T follicular helper cell (primary cell): ENCODE results near the gene ZNF609.
"Not testable (repeated sequence)": the region's sequence is repeated elsewhere in the genome, so short reads cannot be mapped to it uniquely, and the experiment has no call there.

Experiments
- DNase-seq: peaks from one replicate; pipeline ENCODE4 v3.0.0-alpha.2; 2020; ENCODE audit warnings: low read depth

ZNF609 gene

DNA sequence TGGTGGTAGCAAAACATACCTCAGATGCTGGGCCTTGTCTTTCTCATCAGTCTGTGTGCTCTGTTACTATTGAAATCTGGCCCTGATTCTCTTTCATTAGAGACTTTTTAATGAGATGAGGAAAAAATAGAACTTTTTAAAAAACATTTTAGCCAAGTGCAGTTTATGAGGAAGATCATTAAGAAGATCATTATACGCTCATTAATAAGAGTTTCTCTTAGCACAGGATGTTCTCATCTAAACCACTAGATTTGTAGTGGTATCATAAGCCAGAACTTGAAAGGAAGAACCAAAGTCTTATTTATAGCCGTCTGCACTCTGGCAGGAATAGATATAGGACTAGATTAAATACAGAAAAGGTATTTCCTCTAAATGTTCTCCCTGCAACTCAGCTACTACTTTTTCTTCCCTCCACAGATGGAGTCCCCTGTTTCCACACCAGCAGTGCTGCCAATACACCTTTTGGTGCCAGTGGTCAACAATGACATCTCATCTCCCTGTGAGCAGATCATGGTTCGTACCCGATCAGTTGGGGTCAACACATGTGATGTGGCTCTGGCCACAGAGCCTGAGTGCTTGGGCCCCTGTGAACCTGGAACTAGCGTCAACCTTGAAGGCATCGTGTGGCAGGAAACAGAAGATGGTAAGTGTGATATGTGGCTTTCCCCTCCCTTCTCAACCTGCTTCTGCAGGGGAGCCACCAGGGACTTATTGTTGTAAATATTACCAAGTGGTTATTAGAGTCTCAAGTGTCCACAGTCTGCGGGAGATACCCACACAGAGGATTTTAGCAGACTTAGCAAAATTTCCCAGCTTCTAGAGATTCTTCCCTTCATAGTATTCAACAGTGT, 162.3 kb downstream of the ZNF609 start:
- DNase-seq = peak; percentile 34

DNA sequence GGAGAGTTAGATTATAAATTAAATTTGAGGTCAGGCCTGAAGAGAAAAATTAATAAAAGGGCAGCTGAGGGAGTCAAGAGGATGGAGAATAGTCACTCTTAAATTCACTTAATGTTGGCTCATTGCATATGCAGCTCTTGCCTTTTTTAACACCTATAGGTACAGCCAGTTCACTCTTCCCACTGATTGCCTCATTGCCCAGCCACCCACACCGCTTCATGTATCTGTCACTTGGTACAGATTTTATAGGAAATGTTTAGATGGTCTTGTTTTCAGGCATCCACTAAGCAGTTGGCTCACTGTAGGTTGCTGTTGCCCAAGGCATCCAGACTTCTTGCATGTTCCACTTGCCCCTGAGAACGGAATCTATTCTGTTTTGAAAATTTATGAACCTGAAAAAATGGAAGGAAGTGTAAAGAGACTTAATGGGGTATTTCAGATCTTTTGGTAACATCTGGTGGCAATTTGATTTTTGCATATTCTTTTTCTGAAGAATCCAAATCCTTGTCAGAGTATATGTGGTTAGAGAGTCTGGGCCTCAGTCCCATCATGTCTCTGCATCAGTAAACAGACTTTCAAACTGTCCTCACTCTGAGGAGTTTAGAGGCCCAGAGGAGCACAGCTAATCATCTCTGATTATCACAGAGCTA, 163.1 kb downstream of the ZNF609 start:
- DNase-seq = no peak

GRCh38 chr15:64624242-64624641, 163.9 kb downstream of the ZNF609 start:
- DNase-seq = no peak

DNA sequence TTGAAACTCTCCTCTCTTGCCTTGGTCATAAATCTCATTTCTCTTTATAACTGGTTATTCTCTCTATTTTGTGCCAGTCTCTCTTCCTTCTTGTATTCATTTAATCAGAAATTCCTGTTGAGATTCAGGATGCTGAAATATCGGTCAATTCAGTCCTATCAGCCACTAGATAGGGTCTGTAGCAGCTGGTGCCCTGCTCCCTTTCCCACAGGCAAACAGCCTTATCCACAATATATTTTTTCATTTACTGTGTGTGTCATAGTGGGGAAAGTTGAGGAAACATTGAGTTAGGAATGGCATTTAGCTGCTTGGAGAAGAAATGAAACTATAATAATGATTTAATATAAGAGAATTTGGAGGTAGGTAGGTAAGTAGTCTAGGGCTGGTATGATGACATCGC, 168.7 kb downstream of the ZNF609 start:
- no peak for DNase-seq

DNA sequence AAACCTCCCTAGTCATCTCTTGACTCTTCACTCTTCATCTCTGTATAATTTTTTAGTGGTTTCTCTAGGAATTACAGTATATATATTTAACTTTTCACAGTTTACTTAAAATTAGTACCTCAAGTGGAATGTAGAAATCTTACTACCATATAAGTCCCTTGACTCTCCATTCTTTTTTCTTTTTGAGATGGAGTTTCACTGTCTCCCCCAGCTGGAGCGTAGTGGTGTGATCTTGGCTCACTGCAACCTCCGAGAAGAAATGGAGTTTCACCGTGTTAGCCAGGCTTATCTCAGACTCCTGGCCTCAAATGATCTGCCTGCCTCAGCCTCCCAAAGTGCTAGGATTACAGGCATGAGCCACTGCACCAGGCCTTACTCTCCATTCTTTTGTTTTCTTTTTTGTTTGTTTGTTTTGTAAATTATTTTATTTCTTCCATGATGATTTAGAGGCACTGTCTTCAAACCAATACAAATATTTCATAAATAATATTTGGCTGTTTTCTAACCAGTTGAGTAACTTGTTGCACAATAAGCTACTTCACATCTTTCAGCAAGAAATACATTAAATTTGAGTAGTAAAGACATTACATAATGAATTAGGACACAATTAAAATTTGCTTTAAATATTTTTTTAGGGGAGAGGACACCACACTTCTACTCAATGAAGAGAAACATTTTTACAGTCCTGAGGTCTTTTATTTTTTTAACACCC, 170.2 kb downstream of the ZNF609 start:
- DNase-seq = no peak

DNA sequence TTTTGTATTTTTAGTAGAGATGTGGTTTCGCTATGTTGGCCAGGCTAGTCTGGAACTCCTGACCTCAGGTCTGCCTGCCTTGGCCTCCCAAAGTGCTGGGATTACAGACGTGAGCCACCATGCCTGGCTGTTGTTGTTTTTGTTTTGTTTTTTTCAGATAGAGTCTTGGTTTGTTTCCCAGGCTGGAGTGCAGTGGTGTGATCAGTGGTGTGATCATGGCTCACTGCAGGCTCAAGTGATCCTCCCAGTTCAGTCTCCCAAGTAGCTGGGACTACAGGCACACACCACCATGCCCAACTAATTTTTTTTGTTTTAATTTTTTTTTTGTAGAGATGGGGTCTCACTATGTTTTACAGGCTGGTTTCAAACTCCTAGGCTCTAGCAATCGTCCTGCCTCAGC, 172.3 kb downstream of the ZNF609 start:
- DNase-seq = not testable (repeated sequence)

GRCh38 chr15:64633332-64633731, 173.0 kb downstream of the ZNF609 start:
- no peak for DNase-seq

GRCh38 chr15:64634027-64634426, 173.6 kb downstream of the ZNF609 start:
- no peak for DNase-seq

DNA sequence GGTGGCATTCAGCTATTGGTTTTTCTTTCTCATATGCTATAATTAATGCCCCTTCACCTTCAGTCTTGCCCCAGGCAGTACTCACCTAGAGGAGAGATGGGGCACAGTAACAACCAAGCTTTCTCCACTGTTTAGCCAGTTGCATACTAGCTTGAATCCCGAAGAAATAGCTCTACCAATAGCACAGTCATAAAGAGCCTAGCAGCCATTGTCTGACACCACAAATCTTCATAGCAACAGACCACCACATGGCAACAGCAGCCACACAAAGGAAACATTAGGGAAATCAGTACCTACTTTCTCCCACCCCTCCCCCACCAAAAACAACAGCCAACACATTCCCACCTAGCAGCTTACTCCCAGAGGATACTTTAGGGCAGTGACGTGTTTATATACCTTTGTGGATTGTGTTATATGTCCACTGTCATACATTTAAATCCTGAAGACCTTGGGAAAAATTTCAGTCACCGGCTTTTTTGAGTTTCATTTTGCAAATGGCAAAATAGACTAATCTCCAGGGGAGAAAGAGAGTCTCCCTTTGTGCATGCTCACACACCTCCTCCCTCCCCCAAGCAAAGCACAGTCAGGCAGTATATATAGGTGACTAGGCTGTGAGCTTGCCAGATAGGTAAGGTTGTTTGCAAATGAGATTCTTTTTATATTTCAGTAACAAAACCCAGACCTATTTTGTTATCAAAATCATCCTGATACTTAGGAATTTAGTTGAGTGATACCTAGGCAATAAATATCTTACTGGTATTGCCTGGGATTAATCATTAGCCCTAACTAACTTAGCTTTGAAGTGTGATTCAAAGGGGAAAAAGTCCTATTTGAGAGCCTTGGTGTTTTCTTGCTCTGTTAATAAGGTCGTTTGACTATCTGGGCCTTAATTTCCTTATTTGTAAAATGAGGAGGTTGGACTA, 174.5 kb downstream of the ZNF609 start:
- no peak for DNase-seq

- no peak for DNase-seq
These were observed 175.4 kb downstream of the ZNF609 start for GRCh38 chr15:64635499-64636495.

GRCh38 chr15:64636556-64636955, 176.2 kb downstream of the ZNF609 start:
- DNase-seq = no peak

- DNase-seq = no peak
These were observed 177.0 kb downstream of the ZNF609 start for GRCh38 chr15:64637412-64637811.

- not testable (repeated sequence) for DNase-seq
These were observed 179.4 kb downstream of the ZNF609 start for GRCh38 chr15:64639744-64640143.

DNA sequence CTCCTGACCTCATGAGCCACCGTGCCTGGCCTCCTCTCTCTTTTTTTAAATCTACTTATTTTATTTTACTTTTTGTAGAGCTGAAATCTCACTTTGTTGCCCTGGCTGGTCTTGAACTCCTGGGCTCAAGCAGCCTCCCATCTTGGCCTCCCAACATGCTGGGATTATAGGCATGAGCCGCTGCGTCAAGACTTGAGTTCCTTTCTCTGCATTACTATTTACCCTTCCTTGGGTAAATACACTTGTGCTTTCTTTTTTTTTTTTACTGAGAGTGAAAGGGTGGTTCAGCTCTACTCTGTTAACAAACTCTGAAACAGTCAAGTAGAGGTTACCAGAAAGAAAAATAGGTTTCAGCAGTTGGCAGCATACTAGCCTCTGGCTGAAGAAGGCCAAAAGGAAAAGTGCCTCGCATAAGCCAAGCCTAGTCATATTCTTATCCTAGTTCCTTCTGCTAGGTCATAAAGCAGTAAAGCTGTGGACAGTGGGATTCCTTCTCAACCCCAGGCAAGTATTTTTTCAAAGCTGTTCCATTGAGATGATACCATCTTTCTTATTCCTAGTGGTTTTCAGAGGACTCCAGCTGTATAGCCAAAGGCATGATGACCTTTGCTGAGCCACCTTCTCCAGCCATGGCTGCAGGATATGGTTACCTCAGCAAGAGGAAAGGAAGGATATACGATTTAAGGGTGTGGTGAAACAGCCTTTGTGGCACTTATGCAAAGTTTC, 179.9 kb downstream of the ZNF609 start:
- DNase-seq = no peak

DNA sequence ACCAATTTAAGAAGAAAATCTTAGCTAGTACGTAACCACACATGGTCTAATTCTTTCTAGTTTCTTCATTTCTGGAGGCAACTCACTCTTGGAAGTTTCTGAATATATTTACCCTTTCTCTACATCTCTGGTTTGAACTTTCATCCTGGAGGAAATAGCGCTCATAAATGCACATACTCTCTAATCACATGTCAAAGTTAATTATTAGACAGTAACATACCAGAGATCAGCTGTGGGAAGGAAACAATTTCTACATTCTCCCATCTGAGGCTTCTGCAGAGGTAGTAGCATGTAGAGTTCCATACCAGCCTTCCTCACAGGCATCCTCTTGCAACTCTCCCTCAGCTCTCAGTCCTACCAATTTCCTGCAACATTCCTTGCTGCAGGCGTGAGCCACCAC, 182.5 kb downstream of the ZNF609 start:
- no peak for DNase-seq

DNA sequence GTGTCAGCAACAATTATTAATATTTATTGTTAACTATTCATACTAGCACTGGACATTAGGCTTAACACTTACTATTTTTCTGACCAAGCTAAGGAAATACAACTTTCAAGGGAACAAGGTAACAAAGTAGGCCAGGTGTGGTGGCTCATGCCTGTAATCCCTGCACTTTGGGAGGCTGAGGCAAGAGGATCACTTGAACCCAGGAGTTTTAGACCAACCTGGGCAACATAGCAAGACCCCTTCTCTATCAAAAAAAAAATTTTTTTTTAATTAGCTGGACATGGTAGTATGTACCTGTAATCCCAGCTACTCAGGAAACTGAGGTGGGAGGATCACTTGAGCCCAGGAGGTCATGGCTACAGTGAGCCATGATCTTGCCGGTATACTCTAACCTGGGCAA, 183.3 kb downstream of the ZNF609 start:
- DNase-seq = no peak

DNA sequence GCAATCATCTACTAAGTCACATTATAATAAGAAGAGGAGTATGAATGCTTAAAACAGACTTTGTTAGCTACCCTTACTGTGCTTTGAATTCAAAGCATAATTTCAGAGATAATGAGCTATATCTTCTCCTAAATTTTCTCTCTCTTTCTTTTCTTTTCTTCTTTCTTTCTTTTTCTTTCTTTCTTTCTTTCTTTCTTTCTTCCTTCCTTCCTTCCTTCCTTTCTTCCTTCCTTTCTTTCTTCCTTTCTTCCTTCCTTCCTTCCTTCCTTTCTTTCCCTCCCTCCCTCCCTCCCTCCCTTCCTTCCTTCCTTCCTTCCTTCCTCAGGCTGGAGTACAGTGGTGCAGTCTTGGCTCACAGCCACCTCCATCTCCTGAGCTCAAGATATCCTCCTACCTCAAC, 184.4 kb downstream of the ZNF609 start:
- DNase-seq = not testable (repeated sequence)

GRCh38 chr15:64645995-64646394, 185.6 kb downstream of the ZNF609 start:
- DNase-seq = no peak

DNA sequence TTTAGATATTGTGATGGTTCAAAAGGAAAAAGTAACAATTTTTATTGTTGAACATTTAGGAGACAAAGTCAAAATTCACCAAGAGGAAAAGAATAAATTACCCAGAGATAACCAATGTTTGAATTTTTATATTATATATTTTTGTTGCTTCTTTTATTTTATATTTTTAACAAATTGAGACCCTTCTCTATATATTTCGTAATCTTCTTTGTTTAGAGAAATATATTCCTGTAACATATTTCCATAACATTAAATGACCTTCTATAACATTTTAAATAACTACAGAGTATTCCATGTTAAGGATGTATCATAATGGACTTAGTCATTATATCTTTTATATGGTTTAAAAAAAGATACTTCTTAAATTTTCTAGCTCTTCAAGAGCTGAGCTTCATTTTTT, 187.0 kb downstream of the ZNF609 start:
- DNase-seq = no peak

GRCh38 chr15:64650552-64650951, 190.2 kb downstream of the ZNF609 start:
- no peak for DNase-seq
